Ishikawa (cell line): ENCODE results near the gene IL17RD.
A peak's percentile ranks its signal among the peaks of the same experiment; 100 is the strongest.

Source experiments
- CEBPB ChIP-seq: IDR thresholded peaks from 2 replicates; pipeline ENCODE4 v1.6.1; 2012
- CREB1 ChIP-seq: IDR thresholded peaks from 2 replicates; pipeline ENCODE4 v1.6.1; 2012; ENCODE audit warnings: low read depth
- EGR1 ChIP-seq: IDR thresholded peaks from 2 replicates; pipeline ENCODE4 v1.6.1; 2012
- EP300 ChIP-seq: IDR thresholded peaks from 2 replicates; pipeline ENCODE4 v1.6.1; 2012; ENCODE audit warnings: borderline replicate concordance
- FOXM1 ChIP-seq: IDR thresholded peaks from 2 replicates; pipeline ENCODE4 v1.6.1; 2012; ENCODE audit warnings: low read depth, borderline replicate concordance
- MAX ChIP-seq: IDR thresholded peaks from 2 replicates; pipeline ENCODE4 v1.6.1; 2012
- NFIC ChIP-seq: IDR thresholded peaks from 2 replicates; pipeline ENCODE4 v1.6.1; 2012
- RAD21 ChIP-seq: IDR thresholded peaks from 2 replicates; pipeline ENCODE4 v1.6.1; 2012; ENCODE audit warnings: low read depth
- REST ChIP-seq: IDR thresholded peaks from 2 replicates; pipeline ENCODE4 v1.6.1; 2012; ENCODE audit warnings: low read depth, mild to moderate bottlenecking
- TAF1 ChIP-seq: IDR thresholded peaks from 2 replicates; pipeline ENCODE4 v1.6.1; 2012; ENCODE audit warnings: low read depth, mild to moderate bottlenecking
- TCF12 ChIP-seq: IDR thresholded peaks from 2 replicates; pipeline ENCODE4 v1.6.1; 2012; ENCODE audit warnings: low read depth
- TEAD4 ChIP-seq: IDR thresholded peaks from 2 replicates; pipeline ENCODE4 v1.6.1; 2012
- USF1 ChIP-seq: IDR thresholded peaks from 2 replicates; pipeline ENCODE4 v1.6.1; 2012
- YY1 ChIP-seq: IDR thresholded peaks from 2 replicates; pipeline ENCODE4 v1.6.1; 2012; ENCODE audit warnings: low read depth
- ZBTB7A ChIP-seq: IDR thresholded peaks from 2 replicates; pipeline ENCODE4 v1.6.1; 2012; ENCODE audit warnings: low read depth

Gene IL17RD

GRCh38 chr3:57078635-57079473 lies 86.3 kb downstream of the IL17RD start:
- TF ChIP-seq USF1 (peak; percentile 66; the same call in 1 of the 2 replicates), EP300 (0 out of 2 replicates have a peak, but pooled peaks have one; percentile 40), RAD21 (peak; percentile 29; the same call in 1 of the 2 replicates), TCF12 (peak; percentile 14; the same call in 1 of the 2 replicates), REST (no peak), YY1 (no peak), TAF1 (peak; percentile 57; the same call in 1 of the 2 replicates), ZBTB7A (peak; percentile 99), FOXM1 (no peak; the same call in 1 of the 2 replicates), MAX (peak; percentile 71)

GRCh38 chr3:57078344-57078634 lies 86.9 kb downstream of the IL17RD start:
- TF ChIP-seq EP300 (no peak), RAD21 (no peak), CEBPB (no peak), TEAD4 (no peak), MAX (no peak), USF1 (no peak)

DNA sequence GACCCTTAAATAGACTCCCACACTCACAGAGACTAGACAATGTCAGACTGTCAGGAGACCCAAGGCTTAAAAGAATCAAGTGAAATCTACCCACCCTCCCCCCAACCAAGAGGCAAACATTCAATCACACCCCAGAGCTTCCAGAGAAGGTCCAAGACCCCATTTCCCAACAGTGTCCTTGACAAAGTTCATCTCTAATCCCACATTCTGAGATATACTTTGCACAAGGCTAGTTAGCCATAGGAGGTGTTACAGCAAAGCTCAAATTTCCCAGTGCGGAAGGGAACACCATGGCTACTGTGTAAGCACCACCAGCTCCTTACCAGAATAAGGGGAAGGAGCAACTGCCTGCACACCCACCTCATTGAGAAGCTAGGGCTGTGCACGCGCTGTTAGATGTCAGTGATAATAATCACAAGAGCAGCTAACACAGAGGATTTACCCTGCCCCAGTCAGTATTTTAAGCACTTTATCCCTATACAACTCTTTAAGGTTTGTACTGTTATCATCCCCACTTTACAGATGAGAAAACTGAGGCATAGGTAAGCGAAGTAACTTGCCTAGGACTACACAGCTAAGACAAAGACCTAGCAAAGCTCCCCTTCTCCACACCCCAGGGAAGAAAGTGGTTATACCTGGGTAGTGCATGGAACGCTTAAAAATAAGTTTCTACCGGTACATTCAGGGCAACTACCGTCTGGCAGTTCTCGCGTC lies 87.4 kb downstream of the IL17RD start:
- TF ChIP-seq MAX (0 out of 2 replicates have a peak, but pooled peaks have one; percentile 3), YY1 (no peak)

- TF ChIP-seq CEBPB = no peak
- no peak for TF ChIP-seq FOXM1
- TF ChIP-seq CREB1 = no peak
- TF ChIP-seq EGR1 = no peak
- no peak for TF ChIP-seq YY1
- no peak for TF ChIP-seq USF1
- no peak for TF ChIP-seq EP300
- TF ChIP-seq NFIC = no peak
Observed at GRCh38 chr3:57076422-57076951, 88.7 kb downstream of the IL17RD start.

DNA sequence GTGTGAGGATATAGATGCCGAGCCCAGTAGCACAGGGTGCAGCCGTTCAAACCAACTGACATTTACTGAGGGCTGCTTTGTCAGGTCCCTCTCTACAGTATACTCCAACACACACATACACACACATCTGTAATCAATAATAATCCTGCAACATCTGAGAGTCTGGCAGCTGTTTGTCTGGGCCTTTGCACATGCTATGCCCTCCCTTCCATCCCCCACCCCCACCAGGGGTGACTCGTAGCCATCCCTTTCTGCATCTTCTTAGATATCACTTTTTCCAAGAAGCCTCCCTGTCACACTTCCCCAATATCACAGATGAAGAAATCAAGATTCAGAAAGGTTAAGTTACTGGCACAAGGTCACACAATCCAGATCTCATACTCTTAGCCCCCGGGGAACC lies 91.0 kb downstream of the IL17RD start:
- TF ChIP-seq FOXM1 (no peak), TCF12 (no peak), ZBTB7A (no peak)

GRCh38 chr3:57073628-57074027 lies 91.5 kb downstream of the IL17RD start:
- peak; percentile 28; the same call in 1 of the 2 replicates for TF ChIP-seq NFIC
- no peak for TF ChIP-seq FOXM1

DNA sequence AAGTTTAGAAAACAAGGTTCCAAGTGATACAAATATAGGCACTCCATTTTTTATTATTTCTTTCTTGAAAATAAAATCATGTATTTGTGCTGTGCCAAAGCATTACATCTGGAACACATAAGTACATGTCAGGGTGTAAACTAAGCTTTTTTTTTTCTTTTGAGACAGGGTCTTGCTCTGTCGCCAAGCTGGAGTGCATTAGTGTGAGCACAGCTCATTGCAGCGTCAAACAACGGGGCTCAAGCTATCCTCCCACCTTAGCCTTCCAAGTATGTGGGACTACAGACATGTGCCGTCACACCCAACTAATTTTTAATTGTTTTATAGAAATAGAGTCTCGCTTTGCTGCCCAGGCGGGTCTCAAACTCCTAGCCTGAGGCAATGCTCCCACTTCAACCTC lies 95.7 kb downstream of the IL17RD start:
- TF ChIP-seq YY1 (no peak), MAX (peak; percentile 47; the same call in 1 of the 2 replicates)
